HPDE6-E6E7 (cell line): Measurements from ENCODE around the gene GNG14.
A peak's percentile ranks its signal among the peaks of the same experiment; 100 is the strongest.
"Not testable (repeated sequence)": the region's sequence is repeated elsewhere in the genome, so short reads cannot be mapped to it uniquely, and the experiment has no call there.

Source experiments
- DNase-seq: peaks from one replicate; pipeline ENCODE4 v3.0.0; 2011; ENCODE audit warnings: missing footprints; ENCODE audit errors: extremely low spot score

GNG14 gene

DNA sequence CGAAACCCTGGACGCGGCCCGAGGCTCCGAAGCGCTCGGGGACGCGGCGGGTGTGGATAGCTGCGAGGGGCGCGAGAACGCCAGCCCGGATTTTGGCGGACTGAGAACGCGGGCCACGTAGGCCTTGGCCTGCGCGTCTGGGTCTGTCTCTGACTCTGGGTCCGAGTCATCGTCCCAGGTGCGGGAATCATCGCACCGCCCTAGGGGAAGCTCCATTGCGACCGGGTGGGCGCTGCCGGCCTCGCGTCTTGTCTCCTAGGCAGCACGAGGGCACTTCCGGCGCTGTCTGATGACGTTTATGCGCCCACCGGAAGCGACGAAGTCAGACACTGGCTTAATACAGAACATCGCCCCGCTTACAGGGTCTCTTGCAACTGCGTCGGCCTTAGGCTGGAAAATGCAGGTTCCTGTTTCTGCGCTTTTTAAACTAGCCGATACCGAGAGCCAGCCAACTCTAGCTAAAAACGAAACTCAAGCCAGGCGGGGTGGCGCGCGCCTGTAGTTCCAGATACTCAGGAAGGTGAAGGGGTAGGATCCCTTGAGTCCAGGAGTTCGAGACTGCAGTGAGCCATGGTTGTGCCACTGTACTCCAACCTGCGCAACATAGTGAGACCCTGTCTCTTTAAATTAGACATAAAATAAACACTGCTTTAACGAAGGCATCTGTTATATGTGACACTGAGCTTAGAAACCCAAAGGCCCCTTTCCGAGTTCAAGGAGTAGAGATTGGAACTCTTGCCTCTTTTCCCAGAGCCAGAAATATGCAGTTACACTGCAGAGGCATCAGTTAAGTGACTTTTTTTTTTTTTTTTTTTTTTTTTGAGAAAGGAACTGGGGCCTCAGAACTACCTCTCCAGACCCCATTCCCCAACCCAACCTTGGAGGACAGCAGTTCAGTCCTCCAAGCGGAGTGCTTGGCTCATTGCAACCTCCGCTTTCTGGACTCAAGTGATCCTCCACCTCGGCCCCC lies 8.9 kb downstream of the GNG14 start, which contains the start of gene FBXW9:
Gene FBXW9 (minus strand): TSS at position 266 of the 970 bp plus-strand sequence. CDS start 50 bp downstream, at position 216.
- DNase-seq: peak; percentile 93

DNA sequence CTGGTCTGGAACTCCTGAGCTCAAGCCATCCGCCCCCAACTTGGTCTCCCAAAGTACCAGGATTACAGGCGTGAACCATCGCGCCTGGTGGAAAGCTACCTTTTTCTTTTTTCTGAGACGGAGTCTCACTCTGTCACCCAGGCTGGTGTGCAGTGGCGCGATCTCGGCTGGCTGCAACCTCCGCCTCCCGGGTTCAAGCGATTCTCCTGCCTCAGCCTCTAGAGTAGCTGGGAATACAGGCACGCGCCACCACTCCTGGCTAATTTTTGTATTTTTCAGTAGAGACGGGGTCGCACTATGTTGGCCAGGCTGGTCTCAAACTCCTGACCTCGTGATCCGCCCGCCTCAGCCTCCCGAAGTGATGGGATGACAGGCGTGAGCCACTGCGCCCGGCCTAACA lies 9.6 kb downstream of the GNG14 start:
- DNase-seq: not testable (repeated sequence)

DNA sequence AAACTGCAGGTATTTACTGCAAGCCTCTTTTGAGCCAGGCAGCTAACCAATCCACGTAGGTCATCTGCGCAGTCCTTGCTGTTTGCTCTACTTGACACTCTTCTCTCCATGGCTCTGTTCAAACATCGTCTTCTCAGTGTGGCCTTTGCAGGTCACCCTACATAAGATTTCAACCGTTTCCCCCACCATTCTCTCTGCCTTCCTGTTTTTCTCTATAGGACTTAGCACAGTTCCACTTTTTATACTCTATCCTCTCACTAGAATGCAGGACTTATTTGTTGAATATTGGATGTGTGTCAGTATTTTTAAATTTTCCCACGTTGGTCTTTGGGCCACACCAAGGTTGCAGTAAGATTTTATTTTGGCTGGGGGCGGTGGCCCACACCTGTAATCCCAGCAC lies 10.3 kb downstream of the GNG14 start:
- no peak for DNase-seq

DNA sequence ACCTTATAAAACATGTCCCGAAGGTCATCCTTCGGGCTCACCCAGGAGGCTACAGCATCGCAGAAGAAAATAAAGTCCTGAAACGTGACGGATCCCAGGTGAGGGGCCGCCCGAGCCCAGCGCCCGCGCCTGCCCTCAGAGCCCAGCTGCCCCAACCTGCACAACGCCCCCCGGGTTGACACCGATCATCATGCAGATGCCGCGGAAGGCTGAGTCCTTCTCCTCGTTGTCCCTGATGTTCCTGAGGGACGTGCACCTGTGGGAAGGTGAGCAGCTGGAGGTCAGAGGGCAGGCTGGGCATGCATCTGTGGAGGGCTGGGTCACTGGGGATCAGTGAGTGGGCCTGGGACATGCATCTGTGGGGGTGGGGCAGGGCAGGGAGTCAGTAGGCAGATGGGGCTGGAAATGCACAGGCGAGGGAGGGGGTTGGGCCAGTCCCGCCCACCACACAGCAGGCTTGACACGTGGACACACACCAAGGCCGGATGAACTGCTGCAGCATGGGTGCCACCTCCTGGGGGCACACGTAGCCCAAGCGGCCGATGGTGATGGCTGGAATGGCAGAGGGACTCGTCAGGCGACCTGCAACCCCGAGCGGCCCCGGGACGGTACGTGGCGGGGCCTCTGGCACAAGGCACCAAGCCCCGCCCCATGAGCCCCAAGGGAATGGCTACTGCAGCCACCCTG lies 13.9 kb downstream of the GNG14 start:
- no peak for DNase-seq

DNA sequence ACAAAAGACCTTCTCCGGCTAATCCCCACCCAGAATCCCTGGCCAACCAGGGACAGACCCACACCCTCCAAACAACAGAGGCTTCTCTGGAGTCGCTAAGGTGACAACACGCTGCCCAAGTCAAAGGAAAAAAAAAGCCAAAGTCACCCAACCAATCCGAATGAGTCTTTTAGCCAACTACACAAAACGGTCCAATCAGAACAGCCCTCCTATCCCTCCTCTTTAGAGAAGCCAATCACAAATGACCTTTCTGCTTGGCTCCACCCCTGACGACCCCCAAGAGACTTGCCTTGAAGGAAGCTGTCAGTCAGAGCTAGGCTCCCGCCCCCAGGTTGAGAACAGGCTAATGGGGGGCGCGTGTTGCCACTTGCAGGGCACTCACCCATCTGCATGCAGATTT lies 15.2 kb downstream of the GNG14 start:
- no peak for DNase-seq

DNA sequence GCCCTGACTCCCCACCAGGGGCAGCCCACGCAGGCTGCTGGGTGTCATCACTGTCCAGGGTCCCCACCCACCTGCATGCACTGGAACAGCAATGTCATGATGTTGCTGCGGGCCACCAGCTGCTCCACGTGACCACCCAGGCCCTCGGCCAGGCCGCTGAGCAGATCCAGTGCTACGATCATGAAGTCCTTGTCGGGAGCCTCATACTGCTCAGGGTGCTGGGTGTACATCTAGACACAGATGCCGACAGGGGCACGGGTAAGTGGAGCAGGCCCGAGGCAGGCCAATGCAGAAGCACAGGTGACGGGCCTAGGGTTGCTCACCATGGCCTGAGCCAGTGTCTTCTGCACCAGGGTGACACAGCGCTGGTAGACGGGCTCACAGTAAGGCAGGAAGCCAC lies 17.4 kb downstream of the GNG14 start:
- DNase-seq: no peak

DNA sequence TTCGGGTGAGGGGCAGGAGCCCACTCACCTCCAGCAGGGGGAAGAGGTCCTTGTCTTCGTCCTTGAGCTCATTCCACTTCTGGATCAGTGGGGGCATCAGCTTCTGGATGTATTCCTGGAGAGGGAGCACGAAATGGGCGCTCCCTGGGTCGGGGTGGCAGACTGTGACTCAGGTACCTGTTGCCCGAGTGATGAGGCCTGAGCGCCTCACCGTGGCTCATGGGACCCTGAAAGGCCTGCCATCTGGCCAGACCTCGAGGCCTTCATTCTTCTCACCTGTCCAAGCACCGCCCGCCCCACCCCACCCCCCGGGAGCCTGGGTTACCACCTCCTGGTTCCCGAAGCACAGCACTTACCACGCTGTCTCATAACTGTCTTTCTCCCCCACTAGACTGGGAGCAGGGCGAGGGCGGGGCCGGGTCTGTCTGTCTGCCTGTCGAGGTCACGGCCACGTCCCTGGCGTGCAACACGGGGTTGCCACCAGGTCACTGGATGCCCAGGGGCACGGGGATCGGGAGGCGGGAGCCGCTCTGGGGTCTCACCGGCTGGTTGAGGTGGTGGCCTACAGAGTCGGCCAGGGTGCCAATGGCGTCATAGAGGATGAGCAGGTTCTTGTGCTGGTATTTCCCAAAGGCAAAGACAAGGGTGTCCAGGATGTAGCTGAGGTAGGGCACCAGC lies 18.0 kb downstream of the GNG14 start:
- no peak for DNase-seq

DNA sequence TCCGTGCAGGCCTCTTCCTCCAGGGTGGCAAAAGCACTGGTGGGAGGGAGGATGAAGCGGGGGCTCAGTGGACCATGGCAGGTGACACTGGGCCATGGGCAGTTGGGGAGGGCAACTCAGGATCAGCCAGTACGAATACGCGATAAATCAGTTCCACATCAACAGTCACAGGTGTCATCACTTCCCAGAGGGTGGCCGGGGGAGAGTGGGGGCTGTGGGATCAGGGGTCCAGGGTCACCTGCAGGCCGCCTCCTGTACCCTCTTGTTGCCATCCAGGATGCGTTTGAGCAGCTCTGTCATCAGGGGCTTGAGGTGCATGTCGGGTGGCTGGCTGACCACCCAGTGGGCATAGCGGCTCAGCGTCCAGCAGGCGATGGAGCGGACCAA lies 18.5 kb downstream of the GNG14 start:
- DNase-seq: no peak

DNA sequence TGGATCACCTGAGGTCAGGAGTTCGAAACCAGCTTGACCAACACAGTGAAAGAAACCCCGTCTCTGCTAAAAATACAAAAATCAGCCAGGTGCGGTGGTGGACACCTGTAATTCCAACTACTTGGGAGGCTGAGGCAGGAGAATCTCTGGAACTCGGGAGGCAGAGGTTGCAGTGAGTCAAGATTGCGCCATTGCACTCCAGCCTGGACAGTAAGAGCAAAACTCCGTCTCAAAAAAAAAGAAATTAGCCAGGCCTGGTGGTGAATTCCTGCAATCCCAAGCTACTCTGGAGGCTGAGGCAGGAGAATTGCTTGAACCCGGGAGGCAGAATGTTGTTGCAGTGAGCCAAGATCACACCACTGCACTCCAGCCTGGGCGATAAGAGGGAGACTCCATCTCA lies 20.8 kb downstream of the GNG14 start:
- no peak for DNase-seq

DNA sequence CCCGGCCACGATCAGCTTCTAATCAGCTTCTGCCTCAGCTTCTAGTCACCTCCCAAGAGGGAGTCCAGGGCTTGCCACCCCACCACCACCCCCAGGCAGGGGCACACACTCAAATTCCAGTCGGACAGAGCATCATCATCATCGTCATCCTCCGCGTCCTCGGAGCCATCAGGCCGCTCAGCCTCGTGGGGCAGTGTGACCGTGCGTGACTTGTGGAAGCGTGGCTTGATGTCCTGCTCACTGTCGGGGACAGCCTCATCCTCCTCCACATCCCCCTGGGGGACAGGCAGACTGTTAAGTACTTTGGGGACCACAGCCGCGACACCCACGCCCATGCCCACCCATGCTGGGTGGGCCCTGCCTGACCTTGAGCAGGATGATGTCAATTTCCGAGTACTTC lies 23.4 kb downstream of the GNG14 start:
- no peak for DNase-seq

DNA sequence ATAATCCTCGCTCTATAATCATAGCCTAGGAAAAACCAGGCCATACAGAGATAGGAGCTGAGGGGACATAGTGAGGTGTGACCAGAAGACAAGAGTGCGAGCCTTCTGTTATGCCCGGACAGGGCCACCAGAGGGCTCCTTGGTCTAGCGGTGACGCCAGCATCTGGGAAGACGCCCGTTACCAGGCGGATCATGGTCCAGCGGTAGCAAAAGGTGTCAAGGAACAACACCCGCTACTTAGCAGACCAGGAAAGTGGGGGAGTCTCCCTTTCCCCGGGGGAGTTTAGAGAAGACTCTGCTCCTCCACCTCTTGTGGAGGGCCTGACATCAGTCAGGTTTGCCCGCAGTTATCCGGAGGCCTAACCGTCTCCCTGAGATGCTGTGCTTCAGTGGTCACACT lies 24.3 kb downstream of the GNG14 start:
- not testable (repeated sequence) for DNase-seq

DNA sequence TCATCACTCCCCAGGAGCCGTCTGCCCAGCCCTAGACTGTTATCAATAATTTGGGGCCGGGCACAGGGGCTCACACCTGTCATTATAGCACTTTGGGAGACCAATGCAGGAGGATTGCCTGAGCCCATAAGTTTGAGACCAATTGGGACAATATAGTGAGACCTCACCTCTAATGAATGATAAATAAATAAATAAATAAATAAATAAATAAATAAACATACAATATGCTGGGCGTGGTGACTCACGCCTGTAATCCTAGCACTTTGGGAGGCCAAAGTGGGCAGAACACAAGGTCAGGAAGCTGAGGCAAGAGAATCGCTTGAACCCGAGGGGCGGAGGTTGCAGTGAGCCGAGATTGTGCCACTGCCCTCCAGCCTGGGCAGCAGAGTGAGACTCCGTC lies 25.5 kb downstream of the GNG14 start:
- not testable (repeated sequence) for DNase-seq

DNA sequence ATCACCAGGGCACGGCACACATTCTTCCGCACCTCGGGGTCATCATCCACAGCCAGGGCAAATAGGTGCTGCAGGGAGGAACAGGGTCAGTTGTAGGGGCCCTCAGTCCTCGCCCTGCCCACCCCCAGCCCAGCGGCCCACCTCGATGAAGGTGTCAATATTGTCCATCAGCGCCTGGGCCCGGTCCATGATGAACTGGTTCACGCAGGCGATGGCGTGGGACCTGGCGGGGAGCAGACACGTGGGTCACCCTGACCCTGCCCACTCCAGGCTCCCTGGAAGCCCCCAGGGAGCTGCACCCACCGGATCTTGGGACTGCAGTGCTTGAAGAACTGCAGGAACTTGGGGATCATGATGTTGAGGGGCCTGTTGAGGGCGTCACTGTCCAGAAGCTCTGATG lies 27.3 kb downstream of the GNG14 start:
- DNase-seq: no peak

DNA sequence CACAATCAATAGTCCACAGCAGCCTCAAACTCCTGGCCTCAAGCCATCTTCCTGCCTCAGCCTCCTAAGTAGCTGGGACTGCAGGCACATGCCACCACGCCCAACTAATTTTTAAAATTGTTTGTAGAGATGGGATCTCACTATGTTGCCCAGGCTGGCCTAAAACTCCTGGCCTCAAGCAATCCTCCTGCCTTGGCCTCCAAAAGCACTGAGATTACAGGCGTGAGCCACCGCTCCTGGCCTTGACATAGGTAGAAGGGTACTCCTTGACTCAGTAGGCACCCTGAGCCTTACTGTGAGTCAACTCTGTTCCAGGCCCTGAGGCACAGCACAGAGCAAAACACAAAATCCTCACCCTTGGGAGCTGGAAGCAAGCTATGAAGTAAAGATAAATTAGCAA lies 28.1 kb downstream of the GNG14 start:
- no peak for DNase-seq

DNA sequence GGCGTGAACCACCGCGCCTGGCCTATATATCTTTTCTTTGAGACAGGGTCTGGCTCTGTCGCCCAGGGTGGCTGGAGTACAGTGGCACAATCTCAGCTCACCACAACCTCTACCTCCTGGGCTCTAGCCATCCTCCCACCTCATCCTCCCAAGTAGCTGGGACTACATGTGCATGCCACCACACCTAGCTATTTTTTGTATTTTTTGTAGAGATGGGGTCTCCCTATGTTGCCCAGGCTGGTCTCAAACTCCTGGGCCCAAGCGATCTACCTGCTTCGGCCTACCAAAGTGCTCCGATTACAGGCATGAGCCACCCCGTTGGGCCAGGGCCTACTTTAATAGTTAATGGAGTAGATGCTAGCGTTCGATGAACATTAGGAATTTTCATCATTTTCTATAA lies 32.5 kb downstream of the GNG14 start:
- DNase-seq: no peak

DNA sequence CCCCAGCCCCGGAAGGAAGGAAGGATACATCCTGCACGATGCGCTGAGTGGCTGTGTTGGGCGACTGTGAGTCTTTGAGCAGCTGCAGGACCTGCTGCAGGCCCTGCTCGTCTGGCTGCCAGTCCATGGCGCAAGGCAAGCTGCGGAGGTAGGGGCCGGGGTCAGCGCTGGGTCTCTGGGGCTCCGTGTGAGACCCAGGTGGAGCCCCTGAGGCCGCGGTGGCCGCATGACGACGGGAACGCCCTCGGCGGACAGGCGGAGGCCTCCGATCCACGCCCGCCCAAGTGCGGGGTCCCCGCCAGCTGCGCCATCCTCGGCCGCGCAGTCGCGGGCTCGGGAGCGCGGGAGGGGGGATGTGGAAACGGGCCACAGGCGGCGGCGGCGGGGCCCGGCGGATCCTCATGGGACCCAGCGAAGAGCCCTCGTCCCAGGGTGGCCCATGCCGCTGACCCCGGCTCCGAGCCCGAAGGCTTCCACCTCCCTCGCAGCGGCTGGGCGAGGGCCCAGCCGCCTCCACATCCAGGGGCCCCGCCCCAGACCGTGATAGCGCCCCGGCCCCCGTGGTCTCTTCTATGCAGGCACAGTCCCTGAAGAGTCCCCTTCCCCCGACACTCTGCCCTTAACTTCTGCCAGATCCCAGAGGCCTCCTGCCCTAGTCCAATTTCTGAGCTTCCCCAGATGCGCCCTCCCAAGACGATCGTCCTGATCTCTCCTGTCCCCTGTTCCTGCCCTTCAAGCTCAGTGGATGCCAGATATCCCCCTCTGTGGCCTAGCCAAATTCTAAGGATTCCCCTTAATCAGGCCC lies 33.3 kb downstream of the GNG14 start:
- no peak for DNase-seq

DNA sequence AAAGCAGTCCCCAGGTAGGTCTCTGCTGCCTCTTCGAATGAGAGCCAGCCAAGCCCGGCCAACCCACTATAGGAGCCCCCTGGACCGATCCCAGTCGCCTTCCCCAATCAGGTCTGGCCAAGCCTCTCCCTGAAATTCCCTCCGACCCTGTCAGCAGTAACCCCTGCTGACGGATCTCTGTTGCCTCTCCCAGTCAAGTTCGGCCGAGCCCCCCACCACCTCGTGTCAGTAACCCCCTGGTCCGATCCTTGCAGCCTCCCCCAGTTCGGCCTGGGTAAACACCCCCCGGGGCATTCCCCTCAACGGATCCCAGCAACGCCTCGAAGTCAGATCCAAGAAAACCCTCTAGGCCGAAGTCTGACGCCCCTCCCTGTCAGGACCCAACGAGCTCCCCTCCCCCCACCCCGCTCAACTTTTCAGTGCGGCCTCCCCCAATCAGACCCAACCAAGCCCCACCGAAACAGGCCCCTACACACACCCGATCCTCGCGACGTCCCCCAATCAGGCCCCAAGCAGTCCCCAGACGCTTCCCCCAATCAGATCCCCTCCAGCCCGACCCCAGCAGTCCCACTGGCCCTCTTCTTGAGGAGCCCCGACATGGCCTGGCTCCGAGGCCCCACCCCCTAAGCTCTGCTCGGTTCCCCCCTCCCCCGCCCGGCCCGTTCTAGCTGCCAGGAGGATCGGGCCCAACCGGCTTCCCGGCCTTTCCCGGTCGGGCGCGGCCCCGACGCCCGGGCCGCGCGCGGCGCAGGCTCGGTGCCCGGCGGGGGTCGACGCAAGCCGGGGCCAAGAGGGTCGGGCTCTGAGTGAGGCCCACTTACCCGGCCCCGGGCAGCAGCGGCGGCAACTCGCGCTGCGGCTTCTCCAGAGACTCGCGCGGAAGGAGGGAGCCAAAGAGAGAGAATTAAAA lies 34.1 kb downstream of the GNG14 start:
- peak; percentile 62 for DNase-seq

DNA sequence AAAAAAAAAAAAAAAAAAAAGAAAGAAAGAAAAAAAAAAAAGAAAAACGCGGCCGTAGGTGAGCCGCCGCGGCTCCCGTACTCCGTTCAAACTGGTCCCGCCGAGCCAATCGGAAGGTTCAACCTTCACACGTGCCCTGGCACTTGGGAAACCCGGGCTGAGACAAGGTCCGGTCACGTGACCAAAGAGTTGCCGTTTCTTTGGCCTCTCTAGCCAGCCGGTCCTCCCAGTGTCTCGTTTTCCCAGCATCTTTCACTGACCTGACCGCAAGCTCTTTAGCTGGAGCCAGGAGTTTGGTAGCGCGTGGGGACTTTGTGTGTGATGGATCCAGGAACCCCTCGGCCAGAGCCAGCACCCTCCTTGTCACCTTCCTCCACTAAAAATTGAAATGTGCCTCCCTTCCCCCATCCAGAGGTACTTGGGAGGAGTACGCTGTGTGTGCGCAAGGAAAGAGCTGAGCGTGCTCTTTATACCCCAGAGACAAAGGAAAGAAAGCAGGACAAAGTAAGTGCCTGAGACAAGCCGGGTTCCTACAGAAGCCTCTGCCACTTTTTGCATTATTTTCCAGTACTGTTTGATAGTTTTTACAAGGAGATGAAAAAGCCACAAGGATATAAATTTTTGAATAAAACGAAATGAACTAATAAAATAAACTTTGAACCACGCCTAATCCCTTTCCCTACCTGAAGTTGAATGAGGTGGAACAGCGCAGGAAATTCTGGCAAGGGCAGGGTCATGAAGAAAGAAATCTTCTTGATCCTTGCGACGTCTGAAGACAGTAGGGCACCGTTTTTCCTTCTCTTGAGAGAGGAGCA lies 35.0 kb downstream of the GNG14 start:
- DNase-seq: peak; percentile 97

DNA sequence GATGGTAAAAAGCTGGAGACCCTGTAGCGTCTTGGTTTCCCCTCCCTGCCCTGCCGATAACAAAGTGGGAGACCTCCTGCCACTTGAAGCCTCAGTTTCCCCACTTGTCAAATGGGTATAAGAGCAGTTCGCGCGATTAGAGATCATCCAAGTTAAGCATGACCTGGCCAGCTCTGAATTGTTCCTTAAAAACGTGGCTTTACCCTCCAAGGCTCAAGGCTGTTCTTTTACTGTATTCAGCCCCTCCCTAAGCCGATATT lies 35.5 kb downstream of the GNG14 start:
- DNase-seq: no peak
